Colonic mucosa (tissue), 4 donors: ENCODE data around the gene PRG2. TPM values are rescaled to one million over a fixed set of nuclear protein-coding genes. Genes with fewer than 3 reads are reported as not detected.

Experiments used
- DNase-seq: peaks from one replicate; pipeline ENCODE4 v3.0.0-alpha.2; 2020
- H3K27ac ChIP-seq: fragments of 200-600 bp; one replicate; pipeline ENCODE4 v1.8.0; 2021
- H3K27me3 ChIP-seq: fragments of 200-600 bp; one replicate; pipeline ENCODE4 v1.8.0; 2021
- H3K36me3 ChIP-seq: fragments of 200-600 bp; one replicate; pipeline ENCODE4 v1.8.0; 2021
- H3K4me1 ChIP-seq: fragments of 200-600 bp; one replicate; pipeline ENCODE4 v1.8.0; 2021; ENCODE audit warnings: mild to moderate bottlenecking
- H3K4me3 ChIP-seq: fragments of 200-600 bp; one replicate; pipeline ENCODE4 v1.8.0; 2021
- H3K9ac ChIP-seq, 2 donors: one replicate each; pipeline ENCODE4 v1.7.0; 2013; ENCODE audit warnings: control low read depth in 2 of 2, low read depth in 2 of 2, low read length in 2 of 2
- H3K9me3 ChIP-seq: fragments of 200-600 bp; one replicate; pipeline ENCODE4 v1.8.0; 2021
- intact Hi-C: fragments of 100-400 bp; cut with DNase I; formaldehyde crosslinking; loops from one replicate; pipeline ENCODE4 v1.14.1; 2022
- total RNA-seq, 2 donors: library from RNA; stranded (reverse); fragmentation: NEBNext Ultra II Directional in 1 of 2; extraction: Animal tissue kit (Norgen Biotek cat#: 25700) in 1 of 2; gene quantifications; one replicate each; pipeline ENCODE4 v1.2.1, GENCODE V29; 2021
- TF ChIP-seq, protein P1 (sequence below): fragments of 200-600 bp; IDR thresholded peaks from one replicate; pipeline ENCODE4 v1.8.0; 2022; ENCODE audit warnings: antibody characterized with exemption, mild to moderate bottlenecking
- donor health status: healthy.
- donor health status: DM: no; HTN: no; CAD: no.
- donor health status: DM: no; HTN: no; CAD: no.

Gene PRG2
- total RNA-seq, 2 donors from 2014 or later: not detected

DNA sequence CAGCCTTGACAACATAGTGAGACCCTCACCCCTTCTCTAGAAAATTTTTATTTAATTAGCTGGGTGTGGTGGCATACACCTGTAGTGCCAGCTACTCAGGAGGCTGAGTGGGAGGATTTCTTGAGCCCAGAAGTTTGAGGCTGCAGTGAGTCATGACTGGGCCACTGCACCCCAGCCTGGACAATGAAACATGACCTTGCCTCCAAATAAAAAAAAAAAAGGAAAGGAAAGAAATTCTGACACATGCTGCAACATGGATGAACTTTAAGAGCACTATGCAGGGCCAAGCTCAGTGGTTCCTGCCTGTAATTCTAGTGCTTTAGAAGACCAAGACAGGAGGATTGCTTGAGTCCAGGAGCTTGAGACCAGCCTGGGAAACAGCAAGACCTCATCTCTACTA is 27.7 kb upstream of the PRG2 start:
- Histone ChIP-seq H3K27ac (no peak overlapping the region), H3K4me1 (no peaks in the 10 kb centered on the region), H3K27me3 (no peaks in the 10 kb centered on the region), H3K9ac (no peak overlapping the region), H3K4me3 (no peak overlapping the region), H3K36me3 (no peaks in the 10 kb centered on the region), H3K9me3 (no peaks in the 10 kb centered on the region)
- intact Hi-C loops: no loop called here
- DNase-seq: no peak
- TF ChIP-seq, protein P1, sequence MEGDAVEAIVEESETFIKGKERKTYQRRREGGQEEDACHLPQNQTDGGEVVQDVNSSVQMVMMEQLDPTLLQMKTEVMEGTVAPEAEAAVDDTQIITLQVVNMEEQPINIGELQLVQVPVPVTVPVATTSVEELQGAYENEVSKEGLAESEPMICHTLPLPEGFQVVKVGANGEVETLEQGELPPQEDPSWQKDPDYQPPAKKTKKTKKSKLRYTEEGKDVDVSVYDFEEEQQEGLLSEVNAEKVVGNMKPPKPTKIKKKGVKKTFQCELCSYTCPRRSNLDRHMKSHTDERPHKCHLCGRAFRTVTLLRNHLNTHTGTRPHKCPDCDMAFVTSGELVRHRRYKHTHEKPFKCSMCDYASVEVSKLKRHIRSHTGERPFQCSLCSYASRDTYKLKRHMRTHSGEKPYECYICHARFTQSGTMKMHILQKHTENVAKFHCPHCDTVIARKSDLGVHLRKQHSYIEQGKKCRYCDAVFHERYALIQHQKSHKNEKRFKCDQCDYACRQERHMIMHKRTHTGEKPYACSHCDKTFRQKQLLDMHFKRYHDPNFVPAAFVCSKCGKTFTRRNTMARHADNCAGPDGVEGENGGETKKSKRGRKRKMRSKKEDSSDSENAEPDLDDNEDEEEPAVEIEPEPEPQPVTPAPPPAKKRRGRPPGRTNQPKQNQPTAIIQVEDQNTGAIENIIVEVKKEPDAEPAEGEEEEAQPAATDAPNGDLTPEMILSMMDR: no peak

DNA sequence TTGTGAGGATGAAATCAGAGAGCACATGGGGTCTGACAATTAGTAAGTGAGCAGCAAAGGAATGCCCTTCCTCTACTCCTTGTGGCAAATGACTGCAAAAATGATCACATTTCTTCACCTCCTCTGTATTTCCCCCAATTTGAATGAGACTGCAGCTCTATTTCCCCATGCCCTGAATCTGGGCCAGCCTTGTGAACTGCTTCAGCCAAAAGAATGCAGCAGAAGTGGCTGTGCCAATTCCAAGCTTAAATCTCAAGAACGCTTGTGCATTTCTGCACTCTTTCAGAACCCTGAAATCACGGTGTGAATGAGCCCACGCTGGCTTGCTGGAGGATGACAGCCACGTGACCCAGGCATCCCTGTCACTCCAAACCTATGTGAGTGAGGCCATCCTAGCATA is 26.6 kb upstream of the PRG2 start:
- Histone ChIP-seq H3K27me3 (no peaks in the 10 kb centered on the region), H3K9me3 (no peaks in the 10 kb centered on the region), H3K4me1 (no peaks in the 10 kb centered on the region), H3K27ac (no peak overlapping the region), H3K9ac (no peak overlapping the region), H3K4me3 (no peak overlapping the region), H3K36me3 (no peaks in the 10 kb centered on the region)
- no peak for DNase-seq
- intact Hi-C loops: no loop called here
- TF ChIP-seq, protein P1: no peak

DNA sequence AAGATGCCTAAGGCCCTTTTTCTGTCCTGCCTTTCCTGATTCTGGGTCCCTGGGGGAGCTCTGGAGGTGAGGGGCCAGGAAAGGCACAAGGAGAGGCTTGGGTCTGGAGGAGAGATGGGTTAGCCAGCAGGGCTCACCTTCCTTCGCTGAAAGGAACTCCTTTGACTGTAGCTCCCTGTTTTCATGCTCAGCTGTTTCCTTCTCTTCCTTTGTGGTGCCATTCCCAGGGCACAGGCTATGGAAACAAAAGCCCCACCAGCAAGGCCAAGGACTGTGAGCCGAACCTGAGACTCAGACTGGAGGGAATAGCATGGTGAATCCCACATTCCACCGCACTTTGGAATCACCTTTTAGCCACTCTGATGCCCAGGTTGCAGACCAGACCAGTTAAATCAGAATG is 26.0 kb upstream of the PRG2 start:
- DNase-seq: no peak
- no peaks in the 10 kb centered on the region for H3K4me1 ChIP-seq
- H3K27me3 ChIP-seq: no peaks in the 10 kb centered on the region
- no peaks in the 10 kb centered on the region for H3K9me3 ChIP-seq
- intact Hi-C loops: no loop called here
- TF ChIP-seq, protein P1: no peak
- no peak overlapping the region for H3K4me3 ChIP-seq
- no peaks in the 10 kb centered on the region for H3K36me3 ChIP-seq
- H3K27ac ChIP-seq: no peak overlapping the region
- no peak overlapping the region for H3K9ac ChIP-seq

DNA sequence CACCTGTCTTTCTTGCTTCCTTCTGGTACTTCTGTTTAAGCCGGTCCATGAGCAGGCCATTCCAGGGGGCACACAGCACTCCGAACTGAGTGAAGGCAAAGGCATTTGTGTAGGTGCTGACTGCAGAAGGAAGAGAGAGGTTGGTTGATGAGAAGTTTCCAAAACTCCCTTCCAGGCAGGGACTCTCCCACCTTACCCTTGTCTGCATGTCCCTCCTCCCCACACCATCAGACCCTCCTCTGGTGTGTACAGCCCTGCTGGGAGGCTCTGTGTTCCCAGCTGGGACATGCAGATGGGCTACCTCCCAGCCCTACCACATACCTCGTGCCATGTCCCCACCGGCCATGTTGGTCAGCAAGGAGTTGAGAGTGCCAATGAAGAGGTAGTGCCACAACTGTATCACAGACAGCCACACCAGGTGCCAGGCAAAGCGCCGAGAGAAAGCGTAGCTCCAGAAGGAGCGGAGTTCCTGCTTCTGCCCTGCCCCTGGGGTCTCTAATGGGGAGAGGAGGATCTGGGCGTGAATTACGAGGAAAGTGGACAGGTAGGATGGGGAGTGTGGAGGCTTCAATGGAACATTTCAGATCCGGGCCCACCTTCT is 24.3 kb upstream of the PRG2 start:
- no peaks in the 10 kb centered on the region for H3K27me3 ChIP-seq
- TF ChIP-seq, protein P1: no peak
- no peak overlapping the region for H3K27ac ChIP-seq
- H3K4me3 ChIP-seq: no peak overlapping the region
- intact Hi-C loops: no loop called here
- H3K36me3 ChIP-seq: no peaks in the 10 kb centered on the region
- no peak overlapping the region for H3K9ac ChIP-seq
- no peaks in the 10 kb centered on the region for H3K9me3 ChIP-seq
- no peaks in the 10 kb centered on the region for H3K4me1 ChIP-seq
- no peak for DNase-seq

DNA sequence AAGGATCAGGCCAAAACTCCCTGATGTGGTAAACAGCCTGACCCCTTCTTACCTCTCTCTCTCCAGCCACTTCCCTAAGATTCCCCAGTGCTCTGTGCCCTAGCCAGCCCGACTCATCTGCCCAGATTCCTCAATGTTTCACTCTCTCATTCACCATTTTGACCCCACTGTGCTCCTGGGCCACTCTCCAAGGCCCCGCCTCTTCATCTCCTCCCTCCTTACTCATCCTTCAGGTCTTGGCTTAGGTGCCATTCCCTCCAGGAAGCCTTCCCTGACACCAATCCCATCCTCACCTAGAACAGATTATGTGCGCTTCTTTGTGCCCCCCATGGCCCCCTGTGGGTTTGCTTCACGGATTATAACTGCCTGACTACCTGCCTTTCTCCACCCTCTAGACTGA is 23.2 kb upstream of the PRG2 start:
- no peak for DNase-seq
- Histone ChIP-seq H3K36me3 (no peaks in the 10 kb centered on the region), H3K27ac (no peak overlapping the region)

More for the DNA sequence above, 23.2 kb upstream of the PRG2 start:
- intact Hi-C loops: no loop called here
- TF ChIP-seq, protein P1: no peak
- Histone ChIP-seq H3K4me3 (no peak overlapping the region), H3K27me3 (no peaks in the 10 kb centered on the region), H3K9me3 (no peaks in the 10 kb centered on the region), H3K9ac (no peak overlapping the region), H3K4me1 (no peaks in the 10 kb centered on the region)
